H9 (cell line): ENCODE results near the gene RAB11FIP4. TPM values are rescaled to one million over a fixed set of nuclear protein-coding genes. Genes with fewer than 3 reads are reported as not detected.

Source experiments
- DNase-seq: peaks from one replicate; pipeline ENCODE4 v3.0.0-alpha.2; 2017
- H2AFZ ChIP-seq: one replicate; pipeline ENCODE4 v1.6.1; 2013; ENCODE audit warnings: mild to moderate bottlenecking, low read length, control low read depth, moderate library complexity
- H2AK5ac ChIP-seq: 2 replicates; pipeline ENCODE4 v1.6.1; 2013; ENCODE audit warnings: low read length, control low read depth, mixed read lengths; ENCODE audit not compliant: insufficient read length
- H2BK120ac ChIP-seq: one replicate; pipeline ENCODE4 v1.6.1; 2013; ENCODE audit warnings: low read depth, mild to moderate bottlenecking, low read length, control low read depth, inconsistent platforms; ENCODE audit not compliant: poor library complexity, severe bottlenecking
- H2BK12ac ChIP-seq: 2 replicates; pipeline ENCODE4 v1.6.1; 2013; ENCODE audit warnings: low read length, control low read depth, mixed read lengths, low read depth; ENCODE audit not compliant: insufficient read length
- H2BK15ac ChIP-seq: 2 replicates; pipeline ENCODE4 v1.6.1; 2013; ENCODE audit warnings: low read depth, low read length, control low read depth
- H2BK20ac ChIP-seq: one replicate; pipeline ENCODE4 v1.6.1; 2013; ENCODE audit warnings: low read depth, mild to moderate bottlenecking, low read length, control low read depth, inconsistent platforms; ENCODE audit not compliant: poor library complexity, severe bottlenecking
- H2BK5ac ChIP-seq: 2 replicates; pipeline ENCODE4 v1.6.1; 2013; ENCODE audit warnings: low read length, control low read depth, mixed read lengths; ENCODE audit not compliant: insufficient read length
- H3K14ac ChIP-seq: 2 replicates; pipeline ENCODE4 v1.6.1; 2013; ENCODE audit warnings: low read length, control low read depth; ENCODE audit not compliant: insufficient read depth
- H3K18ac ChIP-seq: 2 replicates; pipeline ENCODE4 v1.6.1; 2013; ENCODE audit warnings: low read depth, mild to moderate bottlenecking, mixed read lengths, low read length, control low read depth; ENCODE audit not compliant: insufficient read length
- H3K23ac ChIP-seq: 2 replicates; pipeline ENCODE4 v1.6.1; 2013; ENCODE audit warnings: low read length, control low read depth, mixed read lengths, low read depth; ENCODE audit not compliant: insufficient read length
- H3K23me2 ChIP-seq: 2 replicates; pipeline ENCODE4 v1.6.1; 2013; ENCODE audit warnings: low read depth, mild to moderate bottlenecking, mixed read lengths, low read length, control low read depth; ENCODE audit not compliant: insufficient read length, poor library complexity, severe bottlenecking
- H3K27ac ChIP-seq: 2 replicates; pipeline ENCODE4 v1.5.1; 2013; ENCODE audit warnings: low read length, control low read depth, mixed read lengths, low read depth; ENCODE audit not compliant: insufficient read length
- H3K27me3 ChIP-seq: 2 replicates; pipeline ENCODE4 v1.6.1; 2013; ENCODE audit warnings: low read length, control low read depth, inconsistent platforms; ENCODE audit not compliant: insufficient read depth
- H3K4ac ChIP-seq: 2 replicates; pipeline ENCODE4 v1.6.1; 2013; ENCODE audit warnings: low read depth, mild to moderate bottlenecking, control low read depth, inconsistent platforms, low read length, moderate library complexity
- H3K4me1 ChIP-seq: 2 replicates; pipeline ENCODE4 v1.6.1; 2013; ENCODE audit warnings: low read length, control low read depth, inconsistent platforms; ENCODE audit not compliant: insufficient read depth
- H3K4me2 ChIP-seq: 2 replicates; pipeline ENCODE4 v1.6.1; 2013; ENCODE audit warnings: low read length, control low read depth, mixed read lengths; ENCODE audit not compliant: insufficient read length, insufficient read depth
- H3K56ac ChIP-seq: 2 replicates; pipeline ENCODE4 v1.6.1; 2013; ENCODE audit warnings: low read depth, mild to moderate bottlenecking, mixed read lengths, low read length, control low read depth; ENCODE audit not compliant: insufficient read length
- H3K79me1 ChIP-seq: 2 replicates; pipeline ENCODE4 v1.6.1; 2013; ENCODE audit warnings: low read depth, mild to moderate bottlenecking, moderate library complexity, low read length, control low read depth, inconsistent platforms; ENCODE audit not compliant: insufficient read depth, poor library complexity, severe bottlenecking
- H3K79me2 ChIP-seq: 2 replicates; pipeline ENCODE4 v1.6.1; 2013; ENCODE audit warnings: low read length, control low read depth, inconsistent platforms; ENCODE audit not compliant: insufficient read depth
- H3K9ac ChIP-seq: 2 replicates; pipeline ENCODE4 v1.6.1; 2013; ENCODE audit warnings: low read length, control low read depth, mixed read lengths; ENCODE audit not compliant: insufficient read length; ENCODE audit errors: extremely low read depth
- H3K9me3 ChIP-seq: one replicate; pipeline ENCODE4 v1.6.1; 2013; ENCODE audit warnings: low read depth, low read length, inconsistent platforms; ENCODE audit not compliant: control insufficient read depth
- H3T11ph ChIP-seq: one replicate; pipeline ENCODE4 v1.6.1; 2013; ENCODE audit warnings: mild to moderate bottlenecking, low read length, control low read depth, inconsistent platforms
- H4K20me1 ChIP-seq: one replicate; pipeline ENCODE4 v1.6.1; 2013; ENCODE audit not compliant: control insufficient read depth, insufficient read length, insufficient read depth
- H4K5ac ChIP-seq: 2 replicates; pipeline ENCODE4 v1.6.1; 2013; ENCODE audit warnings: low read depth, mild to moderate bottlenecking, mixed read lengths, low read length, control low read depth; ENCODE audit not compliant: insufficient read length
- H4K8ac ChIP-seq: replicated peaks from 2 replicates; pipeline ENCODE4 v1.6.1; 2013; ENCODE audit warnings: low read length, control low read depth, mixed read lengths, low read depth; ENCODE audit not compliant: insufficient read length
- H4K91ac ChIP-seq: 2 replicates; pipeline ENCODE4 v1.6.1; 2013; ENCODE audit warnings: low read depth, mild to moderate bottlenecking, moderate library complexity, mixed read lengths, low read length, control low read depth; ENCODE audit not compliant: insufficient read length
- H3K27ac Mint-ChIP-seq, 3 experiments: 2 replicates in 2 of 3; 3 replicates in 1 of 3; pipeline ENCODE4 v1.8.0; 2020 to 2021; ENCODE audit warnings: mixed read lengths in 3 of 3, mild to moderate bottlenecking in 1 of 3, moderate library complexity in 1 of 3
- H3K27me3 Mint-ChIP-seq: 2 replicates; pipeline ENCODE4 v1.8.0; 2021; ENCODE audit warnings: low read depth, mild to moderate bottlenecking, moderate library complexity, mixed read lengths
- H3K36me3 Mint-ChIP-seq, 3 experiments: 2 replicates in 2 of 3; 3 replicates in 1 of 3; pipeline ENCODE4 v1.8.0; 2020 to 2021; ENCODE audit warnings: low read depth in 3 of 3, mixed read lengths in 3 of 3; ENCODE audit not compliant: insufficient read depth in 1 of 3
- H3K4me1 Mint-ChIP-seq, 2 experiments: 2 replicates each; pipeline ENCODE4 v1.8.0; 2020; ENCODE audit warnings: mixed read lengths in 2 of 2
- H3K4me3 Mint-ChIP-seq, 2 experiments: 2 replicates in 1 of 2; 3 replicates in 1 of 2; pipeline ENCODE4 v1.8.0; 2020 to 2021; ENCODE audit warnings: mild to moderate bottlenecking in 2 of 2, mixed read lengths in 2 of 2, moderate library complexity in 1 of 2
- H3K9me3 Mint-ChIP-seq, 2 experiments: 2 replicates in 1 of 2; 3 replicates in 1 of 2; pipeline ENCODE4 v1.8.0; 2020; ENCODE audit warnings: mild to moderate bottlenecking in 2 of 2, mixed read lengths in 2 of 2, moderate library complexity in 1 of 2
- CTCF ChIP-seq: fragments of 200-600 bp; sonication (generic); conservative IDR thresholded peaks from 3 replicates; pipeline ENCODE4 v1.8.0; 2021; ENCODE audit warnings: antibody characterized with exemption, mild to moderate bottlenecking
- WGBS: extraction: QIAGEN DNeasy Blood & Tissue Kit; methylation state at CpG from one replicate; pipeline ENCODE4 v1.1.7; 2013; ENCODE audit warnings: missing lambda C conversion rate, low lambda C conversion rate, mixed read lengths; ENCODE audit not compliant: insufficient read length; ENCODE audit errors: extremely low coverage; 5-methylcytosine and 5-hydroxymethylcytosine counted together
- total RNA-seq: library from RNA; stranded (reverse); gene quantifications from 2 replicates; pipeline ENCODE4 v1.2.1, GENCODE V29; 2021

RAB11FIP4 gene
- total RNA-seq, 1 experiment from 2014 or later: 25.7 TPM

- H3K4me2 ChIP-seq: no peak overlapping the region
- H3K56ac ChIP-seq: no peak overlapping the region
- no peak overlapping the region for H3K4ac ChIP-seq
- no peak overlapping the region for H2BK15ac ChIP-seq
- Mint-ChIP-seq H3K36me3 (no peaks in the 10 kb centered on the region), H3K27ac (peak overlapping the region in 1 of 3 experiments; percentile 51; a peak in 1 of 7 replicates), H3K4me3 (peak overlapping the region in 1 of 2 experiments; percentile 50; a peak in 2 of 5 replicates), H3K27me3 (no peaks in the 10 kb centered on the region), H3K9me3 (no peaks in the 10 kb centered on the region; a peak in 1 of 5 replicates), H3K4me1 (peaks cover 39 to 79% of the 10 kb centered on the region in 2 experiments)
- H4K8ac ChIP-seq: no peak overlapping the region
- H4K5ac ChIP-seq: no peak overlapping the region
- TF ChIP-seq CTCF: no peak
- no peak overlapping the region for H3T11ph ChIP-seq
- no CpG with 5 or more reads among the region's 15 CpGs for WGBS
- no peak overlapping the region for H3K23ac ChIP-seq
- H3K23me2 ChIP-seq: no peaks in the 10 kb centered on the region
- H3K27ac ChIP-seq: no peak overlapping the region
- no peaks in the 10 kb centered on the region for H3K79me2 ChIP-seq
- H3K14ac ChIP-seq: no peak overlapping the region
- H2BK12ac ChIP-seq: no peak overlapping the region
- no peak overlapping the region for H3K18ac ChIP-seq
- peaks cover 4% of the 10 kb centered on the region for H4K20me1 ChIP-seq
- DNase-seq: peak; percentile 31
- no peaks in the 10 kb centered on the region for H3K79me1 ChIP-seq
- H4K91ac ChIP-seq: no peak overlapping the region
- H2BK5ac ChIP-seq: no peak overlapping the region
- no peak overlapping the region for H2AFZ ChIP-seq
- H3K27me3 ChIP-seq: no peaks in the 10 kb centered on the region
- H2AK5ac ChIP-seq: no peak overlapping the region
- H2BK20ac ChIP-seq: no peak overlapping the region
- no peaks in the 10 kb centered on the region; the same call in 1 of the 2 replicates for H3K4me1 ChIP-seq
- no peak overlapping the region for H2BK120ac ChIP-seq
- H3K9me3 ChIP-seq: no peaks in the 10 kb centered on the region
- no peak overlapping the region for H3K9ac ChIP-seq
These were observed 21.8 kb downstream of the RAB11FIP4 start for GRCh38 chr17:31413081-31413799.
